Loucy (cell line): Measurements from ENCODE around the gene GULP1.

Source experiments
- H2AFZ ChIP-seq: fragments of 200-600 bp; sonication (generic); 2 replicates; pipeline ENCODE4 v1.6.0; 2016; ENCODE audit warnings: antibody characterized with exemption, mild to moderate bottlenecking, low read length, moderate library complexity
- H3F3A ChIP-seq: fragments of 200-600 bp; 2 replicates; pipeline ENCODE4 v1.6.0; 2016; ENCODE audit warnings: antibody characterized with exemption, low read depth, mild to moderate bottlenecking
- H3K27me3 ChIP-seq: fragments of 200-600 bp; sonication (generic); 2 replicates; pipeline ENCODE4 v1.6.1; 2014; ENCODE audit warnings: low read length, mild to moderate bottlenecking; ENCODE audit not compliant: insufficient read depth, poor library complexity, severe bottlenecking
- H3K36me3 ChIP-seq: fragments of 200-600 bp; sonication (generic); 2 replicates; pipeline ENCODE4 v1.6.1; 2016; ENCODE audit warnings: low read length; ENCODE audit not compliant: insufficient read depth
- H3K4me1 ChIP-seq: fragments of 200-600 bp; sonication (generic); 2 replicates; pipeline ENCODE4 v1.5.1; 2014; ENCODE audit warnings: low read length, mild to moderate bottlenecking; ENCODE audit not compliant: insufficient read depth, poor library complexity, severe bottlenecking
- H3K4me2 ChIP-seq: fragments of 200-600 bp; sonication (generic); 2 replicates; pipeline ENCODE4 v1.6.0; 2014; ENCODE audit warnings: antibody characterized with exemption, low read length, low read depth, mild to moderate bottlenecking; ENCODE audit not compliant: poor library complexity, severe bottlenecking
- H3K4me3 ChIP-seq: fragments of 200-600 bp; sonication (generic); 2 replicates; pipeline ENCODE4 v1.5.1; 2014; ENCODE audit warnings: low read length, mild to moderate bottlenecking, mixed read lengths; ENCODE audit not compliant: poor library complexity, severe bottlenecking
- H3K79me2 ChIP-seq: fragments of 200-600 bp; sonication (generic); 2 replicates; pipeline ENCODE4 v1.6.1; 2014; ENCODE audit warnings: low read length; ENCODE audit not compliant: insufficient read depth
- H3K9ac ChIP-seq: fragments of 200-600 bp; sonication (generic); 2 replicates; pipeline ENCODE4 v1.6.0; 2014; ENCODE audit warnings: mild to moderate bottlenecking, low read depth, low read length, moderate library complexity; ENCODE audit not compliant: poor library complexity, severe bottlenecking
- H3K9me2 ChIP-seq: fragments of 200-600 bp; sonication (generic); replicated peaks from 2 replicates; pipeline ENCODE4 v1.6.1; 2016; ENCODE audit warnings: low read depth, low read length, mixed read lengths
- H3K9me3 ChIP-seq: fragments of 200-600 bp; sonication (generic); 2 replicates; pipeline ENCODE4 v1.6.1; 2014; ENCODE audit warnings: mild to moderate bottlenecking, antibody characterized with exemption, low read length, low read depth; ENCODE audit not compliant: insufficient read depth
- H4K20me1 ChIP-seq: fragments of 200-600 bp; sonication (generic); 2 replicates; pipeline ENCODE4 v1.6.0; 2014; ENCODE audit warnings: antibody characterized with exemption, low read length, mild to moderate bottlenecking; ENCODE audit not compliant: insufficient read depth, poor library complexity, severe bottlenecking
- CTCF ChIP-seq: fragments of 200-600 bp; sonication (generic); conservative IDR thresholded peaks from 2 replicates; pipeline ENCODE4 v1.5.1; 2014; ENCODE audit warnings: mild to moderate bottlenecking, antibody characterized with exemption, low read length
- EZH2phosphoT487 ChIP-seq: fragments of 200-600 bp; IDR thresholded peaks from 2 replicates; pipeline ENCODE4 v1.6.1; 2018; ENCODE audit warnings: antibody characterized with exemption, mild to moderate bottlenecking, moderate library complexity, borderline replicate concordance

GULP1 gene

GRCh38 chr2:188485496-188485895, 193.8 kb downstream of the GULP1 start:
- Histone ChIP-seq H2AFZ (no peak overlapping the region), H3K36me3 (no peaks in the 10 kb centered on the region), H3F3A (no peaks in the 10 kb centered on the region), H3K4me2 (no peak overlapping the region), H3K27me3 (no peaks in the 10 kb centered on the region), H3K4me3 (no peak overlapping the region), H3K9me2 (no peaks in the 10 kb centered on the region), H3K9me3 (no peaks in the 10 kb centered on the region), H3K4me1 (no peaks in the 10 kb centered on the region), H3K79me2 (no peaks in the 10 kb centered on the region), H4K20me1 (no peaks in the 10 kb centered on the region), H3K9ac (no peak overlapping the region)
- TF ChIP-seq EZH2phosphoT487 (no peak), CTCF (no peak)

- Histone ChIP-seq H3K27me3 (no peaks in the 10 kb centered on the region), H3K79me2 (no peaks in the 10 kb centered on the region), H2AFZ (no peak overlapping the region), H3F3A (no peaks in the 10 kb centered on the region), H4K20me1 (no peaks in the 10 kb centered on the region), H3K36me3 (no peaks in the 10 kb centered on the region), H3K9ac (no peak overlapping the region), H3K4me3 (no peak overlapping the region), H3K9me3 (no peaks in the 10 kb centered on the region), H3K9me2 (no peaks in the 10 kb centered on the region), H3K4me2 (no peak overlapping the region), H3K4me1 (no peaks in the 10 kb centered on the region)
- TF ChIP-seq CTCF: no peak
- TF ChIP-seq EZH2phosphoT487: no peak
These were observed 201.1 kb downstream of the GULP1 start for GRCh38 chr2:188492751-188493150.

- no peak for TF ChIP-seq EZH2phosphoT487
- Histone ChIP-seq H4K20me1 (no peaks in the 10 kb centered on the region), H3K4me2 (no peak overlapping the region), H3K79me2 (no peaks in the 10 kb centered on the region), H3K9me2 (no peaks in the 10 kb centered on the region), H3K4me3 (no peak overlapping the region), H3K9ac (no peak overlapping the region), H3F3A (no peaks in the 10 kb centered on the region), H3K36me3 (no peaks in the 10 kb centered on the region), H2AFZ (no peak overlapping the region), H3K27me3 (no peaks in the 10 kb centered on the region), H3K4me1 (no peaks in the 10 kb centered on the region), H3K9me3 (no peaks in the 10 kb centered on the region)
These were observed 203.2 kb downstream of the GULP1 start for GRCh38 chr2:188494906-188495305.

GRCh38 chr2:188495969-188496431, 204.3 kb downstream of the GULP1 start:
- H3F3A ChIP-seq: no peaks in the 10 kb centered on the region
- TF ChIP-seq EZH2phosphoT487: no peak
- TF ChIP-seq CTCF: no peak
- H3K79me2 ChIP-seq: no peaks in the 10 kb centered on the region
- H2AFZ ChIP-seq: no peak overlapping the region
- no peaks in the 10 kb centered on the region for H3K36me3 ChIP-seq
- H3K4me1 ChIP-seq: no peaks in the 10 kb centered on the region
- H3K9me2 ChIP-seq: no peaks in the 10 kb centered on the region
- no peaks in the 10 kb centered on the region for H3K27me3 ChIP-seq
- no peaks in the 10 kb centered on the region for H4K20me1 ChIP-seq
- H3K4me3 ChIP-seq: no peak overlapping the region
- H3K4me2 ChIP-seq: no peak overlapping the region
- no peak overlapping the region for H3K9ac ChIP-seq
- no peaks in the 10 kb centered on the region for H3K9me3 ChIP-seq
